Activated CD8-positive, alpha-beta memory T cell treated with anti-CD3 and anti-CD28 coated beads for 36 hours (primary cell): ENCODE results near the gene FIG4. TPM values are rescaled to one million over a fixed set of nuclear protein-coding genes. Genes with fewer than 3 reads are reported as not detected.

Experiments used
- CTCF ChIA-PET: fragments of 350-600 bp; sonication (Branson Sonifier 250); formaldehyde crosslinking; loops from one replicate; lab custom pipeline; 2021; ENCODE audit warnings: antibody characterized with exemption; lab: Charles Lee
- POLR2A ChIA-PET: fragments of 350-600 bp; sonication (Branson Sonifier 250); formaldehyde crosslinking; loops from one replicate; lab custom pipeline; 2021; ENCODE audit warnings: antibody characterized with exemption; lab: Charles Lee
- total RNA-seq, 2 experiments: library from RNA; stranded (reverse); gene quantifications; one replicate each; pipeline ENCODE4 v1.2.3, GENCODE V29; 2021

The FIG4 gene
- total RNA-seq, 2 experiments from 2014 or later = 12.1 to 12.4 TPM

GRCh38 chr6:109783250-109783986, 92.3 kb downstream of the FIG4 start:
- ChIA-PET POLR2A (no interaction called here), CTCF (interaction anchor here (2.2 kb wide), 1 partner anchor 257 kb away, joined by 5 read pairs; no protein-coding TSS in a partner anchor)

GRCh38 chr6:109787312-109787711, 96.2 kb downstream of the FIG4 start:
- POLR2A ChIA-PET = no interaction called here
- CTCF ChIA-PET = no interaction called here

GRCh38 chr6:109788687-109789086, 97.6 kb downstream of the FIG4 start:
- POLR2A ChIA-PET = no interaction called here
- CTCF ChIA-PET = no interaction called here

- ChIA-PET CTCF (no interaction called here), POLR2A (no interaction called here)
Observed at GRCh38 chr6:109790131-109790530, 99.0 kb downstream of the FIG4 start.

- ChIA-PET POLR2A (no interaction called here), CTCF (no interaction called here)
Observed at GRCh38 chr6:109791301-109791700, 100.2 kb downstream of the FIG4 start.

GRCh38 chr6:109793021-109793420, 101.9 kb downstream of the FIG4 start:
- CTCF ChIA-PET = no interaction called here
- POLR2A ChIA-PET = no interaction called here

GRCh38 chr6:109793792-109794191, 102.7 kb downstream of the FIG4 start:
- POLR2A ChIA-PET = no interaction called here
- CTCF ChIA-PET = no interaction called here

GRCh38 chr6:109794201-109794923, 103.3 kb downstream of the FIG4 start:
- ChIA-PET POLR2A (no interaction called here), CTCF (no interaction called here)

GRCh38 chr6:109795994-109796555, 105.0 kb downstream of the FIG4 start:
- POLR2A ChIA-PET = no interaction called here
- CTCF ChIA-PET = no interaction called here

- CTCF ChIA-PET = no interaction called here
Observed at GRCh38 chr6:109799129-109799528, 108.0 kb downstream of the FIG4 start.

GRCh38 chr6:109799664-109800063, 108.6 kb downstream of the FIG4 start:
- ChIA-PET CTCF (interaction anchor here (1.0 kb wide), 1 partner anchor 22 kb away, joined by 5 read pairs; no protein-coding TSS in a partner anchor), POLR2A (no interaction called here)

More at GRCh38 chr6:109799129-109799528, 108.0 kb downstream of the FIG4 start:
- POLR2A ChIA-PET = no interaction called here

- ChIA-PET POLR2A (no interaction called here), CTCF (no interaction called here)
Observed at GRCh38 chr6:109800771-109801170, 109.7 kb downstream of the FIG4 start.

GRCh38 chr6:109801794-109802193, 110.7 kb downstream of the FIG4 start:
- ChIA-PET CTCF (no interaction called here), POLR2A (no interaction called here)

- CTCF ChIA-PET = no interaction called here
- POLR2A ChIA-PET = no interaction called here
Observed at GRCh38 chr6:109804020-109804419, 112.9 kb downstream of the FIG4 start.

GRCh38 chr6:109807881-109808280, 116.8 kb downstream of the FIG4 start:
- POLR2A ChIA-PET = no interaction called here
- CTCF ChIA-PET = no interaction called here

- POLR2A ChIA-PET = no interaction called here
- CTCF ChIA-PET = no interaction called here
Observed at GRCh38 chr6:109808837-109809236, 117.7 kb downstream of the FIG4 start.

- ChIA-PET POLR2A (no interaction called here), CTCF (no interaction called here)
Observed at GRCh38 chr6:109815054-109815453, 124.0 kb downstream of the FIG4 start.

GRCh38 chr6:109816452-109817374, 125.6 kb downstream of the FIG4 start:
- ChIA-PET POLR2A (no interaction called here), CTCF (no interaction called here)

- ChIA-PET POLR2A (no interaction called here), CTCF (no interaction called here)
Observed at GRCh38 chr6:109820706-109821350, 129.7 kb downstream of the FIG4 start.
